ENCODE data around the gene ABCB1. TPM values are rescaled to one million over a fixed set of nuclear protein-coding genes. Genes with fewer than 3 reads are reported as not detected.

The ABCB1 gene
- total and polyA plus RNA-seq, 9 of the 15 experiments (the other 6 are each of a cell fraction or from before 2014, with no cell fraction given), result 0.03 to 0.86 (median 0.52) TPM

- TF ChIP-seq, protein P1, sequence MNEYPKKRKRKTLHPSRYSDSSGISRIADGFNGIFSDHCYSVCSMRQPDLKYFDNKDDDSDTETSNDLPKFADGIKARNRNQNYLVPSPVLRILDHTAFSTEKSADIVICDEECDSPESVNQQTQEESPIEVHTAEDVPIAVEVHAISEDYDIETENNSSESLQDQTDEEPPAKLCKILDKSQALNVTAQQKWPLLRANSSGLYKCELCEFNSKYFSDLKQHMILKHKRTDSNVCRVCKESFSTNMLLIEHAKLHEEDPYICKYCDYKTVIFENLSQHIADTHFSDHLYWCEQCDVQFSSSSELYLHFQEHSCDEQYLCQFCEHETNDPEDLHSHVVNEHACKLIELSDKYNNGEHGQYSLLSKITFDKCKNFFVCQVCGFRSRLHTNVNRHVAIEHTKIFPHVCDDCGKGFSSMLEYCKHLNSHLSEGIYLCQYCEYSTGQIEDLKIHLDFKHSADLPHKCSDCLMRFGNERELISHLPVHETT (CRISPR knock-in tag; conservative IDR thresholded peaks at IDR 0.05 in 1 of 2, IDR thresholded peaks at IDR 0.05 in 1 of 2), result no peak
- no peak; the same call in 1 of the 2 replicates for TF ChIP-seq TARDBP (IDR thresholded peaks at IDR 0.05)
- TF ChIP-seq KDM2B (CRISPR knock-in tag; IDR thresholded peaks at IDR 0.05), result no peak
- no peak for TF ChIP-seq TBP (optimal IDR thresholded peaks at IDR 0.05; ENCODE audit: low read depth, low read length)
- no peak for TF ChIP-seq ZNF316 (IDR thresholded peaks at IDR 0.05)
- TF ChIP-seq ETV6 (IDR thresholded peaks at IDR 0.05; ENCODE audit: borderline replicate concordance in 1 of 2, low read depth in 2 of 2, low read length in 1 of 2), result no peak
- no peak for TF ChIP-seq ETV6 (CRISPR knock-in tag; IDR thresholded peaks at IDR 0.05; ENCODE audit: borderline replicate concordance)
- TF ChIP-seq IRF2 (CRISPR knock-in tag; IDR thresholded peaks at IDR 0.05), result no peak
- TF ChIP-seq ZBTB17 (CRISPR knock-in tag; IDR thresholded peaks at IDR 0.05), result no peak
- TF ChIP-seq GTF2A2 (tag; IDR thresholded peaks at IDR 0.05), result no peak
- no peak for TF ChIP-seq YY1 (IDR thresholded peaks at IDR 0.05; ENCODE audit: borderline replicate concordance in 1 of 3, control insufficient read depth in 1 of 3, extremely low read depth in 1 of 3, insufficient read depth in 3 of 3, insufficient read length in 1 of 3, insufficient replicate concordance in 2 of 3, low read depth in 1 of 3, low read length in 2 of 3)
- TF ChIP-seq, protein P2, sequence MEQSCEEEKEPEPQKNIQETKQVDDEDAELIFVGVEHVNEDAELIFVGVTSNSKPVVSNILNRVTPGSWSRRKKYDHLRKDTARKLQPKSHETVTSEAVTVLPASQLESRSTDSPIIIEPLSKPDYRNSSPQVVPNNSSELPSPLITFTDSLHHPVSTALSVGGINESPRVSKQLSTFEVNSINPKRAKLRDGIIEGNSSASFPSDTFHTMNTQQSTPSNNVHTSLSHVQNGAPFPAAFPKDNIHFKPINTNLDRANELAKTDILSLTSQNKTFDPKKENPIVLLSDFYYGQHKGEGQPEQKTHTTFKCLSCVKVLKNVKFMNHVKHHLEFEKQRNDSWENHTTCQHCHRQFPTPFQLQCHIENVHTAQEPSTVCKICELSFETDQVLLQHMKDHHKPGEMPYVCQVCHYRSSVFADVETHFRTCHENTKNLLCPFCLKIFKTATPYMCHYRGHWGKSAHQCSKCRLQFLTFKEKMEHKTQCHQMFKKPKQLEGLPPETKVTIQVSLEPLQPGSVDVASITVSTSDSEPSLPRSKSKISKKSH (CRISPR knock-in tag; IDR thresholded peaks at IDR 0.05), result no peak
- no peak for TF ChIP-seq MEF2D (tag; conservative IDR thresholded peaks at IDR 0.05; ENCODE audit: low read depth)
- TF ChIP-seq KLF1 (tag; IDR thresholded peaks at IDR 0.05), result no peak
- TF ChIP-seq RB1 (IDR thresholded peaks at IDR 0.05; ENCODE audit: low read depth), result no peak
- TF ChIP-seq ARHGAP35 (IDR thresholded peaks at IDR 0.05; ENCODE audit: partially characterized antibody), result no peak
- no peak for TF ChIP-seq GABPA (tag; conservative IDR thresholded peaks at IDR 0.05; ENCODE audit: low read depth)
- no peak for TF ChIP-seq ZNF507 (tag; conservative IDR thresholded peaks at IDR 0.05)
- no peak for TF ChIP-seq ZNF830 (CRISPR knock-in tag; IDR thresholded peaks at IDR 0.05)
- peak; percentile 74 for TF ChIP-seq CEBPB (tag; IDR thresholded peaks at IDR 0.05)
- peak; percentile 87 for TF ChIP-seq JUND (IDR thresholded peaks at IDR 0.05; ENCODE audit: borderline replicate concordance, low read depth, low read length)
- TF ChIP-seq JUND (tag; IDR thresholded peaks at IDR 0.05; ENCODE audit: borderline replicate concordance, low read depth, low read length), result peak; percentile 92
- TF ChIP-seq ADNP (tag; IDR thresholded peaks at IDR 0.05), result no peak
- peak; percentile 13; the same call in 1 of the 2 replicates for TF ChIP-seq CBFA2T3 (IDR thresholded peaks at IDR 0.05)
- TF ChIP-seq OTX1 (CRISPR knock-in tag; IDR thresholded peaks at IDR 0.05), result no peak
- TF ChIP-seq, protein P3, sequence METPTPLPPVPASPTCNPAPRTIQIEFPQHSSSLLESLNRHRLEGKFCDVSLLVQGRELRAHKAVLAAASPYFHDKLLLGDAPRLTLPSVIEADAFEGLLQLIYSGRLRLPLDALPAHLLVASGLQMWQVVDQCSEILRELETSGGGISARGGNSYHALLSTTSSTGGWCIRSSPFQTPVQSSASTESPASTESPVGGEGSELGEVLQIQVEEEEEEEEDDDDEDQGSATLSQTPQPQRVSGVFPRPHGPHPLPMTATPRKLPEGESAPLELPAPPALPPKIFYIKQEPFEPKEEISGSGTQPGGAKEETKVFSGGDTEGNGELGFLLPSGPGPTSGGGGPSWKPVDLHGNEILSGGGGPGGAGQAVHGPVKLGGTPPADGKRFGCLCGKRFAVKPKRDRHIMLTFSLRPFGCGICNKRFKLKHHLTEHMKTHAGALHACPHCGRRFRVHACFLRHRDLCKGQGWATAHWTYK (CRISPR knock-in tag; IDR thresholded peaks at IDR 0.05), result no peak
Measured at GRCh38 chr7:87574630-87575029, 26.1 kb downstream of the ABCB1 start (continued).

Data from K562 (cell line).